Ammon's horn (tissue), 1 donor: ENCODE measurements around the gene IL34.
"Not testable (repeated sequence)": the region's sequence is repeated elsewhere in the genome, so short reads cannot be mapped to it uniquely, and the experiment has no call there.

Source experiments
- DNase-seq: peaks from one replicate; pipeline ENCODE4 v3.0.0-alpha.2; 2016; ENCODE audit warnings: low spot score

The IL34 gene

DNA sequence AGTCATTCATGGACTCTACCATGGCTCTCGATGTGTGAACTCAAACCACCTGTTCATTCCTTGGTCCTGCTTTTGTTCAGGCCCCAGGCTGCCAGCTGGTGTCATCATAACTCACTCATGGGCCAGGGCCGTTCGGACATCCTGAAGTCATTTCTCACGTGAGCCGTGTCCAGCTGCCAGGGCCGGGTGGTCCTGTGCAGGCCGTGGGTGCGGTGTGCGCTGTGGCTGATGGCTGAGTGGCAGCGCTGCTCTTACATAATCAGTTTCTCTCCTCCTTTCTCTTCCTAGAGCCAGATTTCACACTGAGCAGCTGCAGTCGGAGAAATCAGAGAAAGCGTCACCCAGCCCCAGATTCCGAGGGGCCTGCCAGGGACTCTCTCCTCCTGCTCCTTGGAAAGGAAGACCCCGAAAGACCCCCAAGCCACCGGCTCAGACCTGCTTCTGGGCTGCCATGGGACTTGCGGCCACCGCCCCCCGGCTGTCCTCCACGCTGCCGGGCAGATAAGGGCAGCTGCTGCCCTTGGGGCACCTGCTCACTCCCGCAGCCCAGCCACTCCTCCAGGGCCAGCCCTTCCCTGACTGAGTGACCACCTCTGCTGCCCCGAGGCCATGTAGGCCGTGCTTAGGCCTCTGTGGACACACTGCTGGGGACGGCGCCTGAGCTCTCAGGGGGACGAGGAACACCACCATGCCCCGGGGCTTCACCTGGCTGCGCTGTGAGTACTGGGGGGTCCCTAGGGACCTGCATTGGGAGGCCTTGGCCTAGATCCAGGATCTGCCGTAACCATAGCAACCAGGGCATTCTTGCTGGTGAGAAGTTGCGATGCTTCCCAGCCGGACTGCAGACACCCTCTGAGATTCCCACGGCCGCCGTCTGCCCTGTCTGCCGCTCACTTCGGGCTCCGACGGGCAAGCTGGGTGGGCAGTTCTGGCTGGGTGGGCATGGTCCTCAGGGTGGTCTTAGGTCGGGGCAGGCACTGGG, at the start of gene IL34:
TSS of gene IL34 (plus strand) at position 300 of the 982 bp plus-strand sequence. CDS start at position 689, 389 bp downstream.
- no peak for DNase-seq

- DNase-seq, result no peak
Measured at GRCh38 chr16:70597135-70597835, 49.1 kb upstream of the IL34 start.

- no peak for DNase-seq
Measured at GRCh38 chr16:70598937-70599503, 47.3 kb upstream of the IL34 start.

GRCh38 chr16:70600730-70601129, 45.6 kb upstream of the IL34 start:
- DNase-seq, result no peak

GRCh38 chr16:70601576-70602575, 44.5 kb upstream of the IL34 start:
- DNase-seq, result no peak

DNA sequence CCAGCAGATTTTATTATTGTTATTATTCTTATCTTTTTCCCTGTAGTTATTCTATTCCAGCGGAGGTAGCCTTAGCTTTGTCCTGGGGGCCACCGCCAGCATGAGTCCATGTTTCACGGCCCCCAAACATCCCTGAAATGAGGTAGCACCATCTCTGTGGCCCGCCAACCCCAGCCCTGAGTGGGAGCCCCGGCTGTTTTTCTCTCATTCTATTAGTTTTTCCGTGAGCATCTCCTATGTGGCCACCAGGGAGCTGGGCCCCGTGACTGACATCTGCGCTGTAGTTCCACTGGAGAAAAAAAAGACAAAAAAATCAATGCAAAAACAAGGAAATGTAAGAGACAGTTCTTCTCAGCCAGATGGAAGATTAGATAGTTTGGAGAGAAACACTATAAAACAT, 43.5 kb upstream of the IL34 start:
- DNase-seq, result no peak

DNA sequence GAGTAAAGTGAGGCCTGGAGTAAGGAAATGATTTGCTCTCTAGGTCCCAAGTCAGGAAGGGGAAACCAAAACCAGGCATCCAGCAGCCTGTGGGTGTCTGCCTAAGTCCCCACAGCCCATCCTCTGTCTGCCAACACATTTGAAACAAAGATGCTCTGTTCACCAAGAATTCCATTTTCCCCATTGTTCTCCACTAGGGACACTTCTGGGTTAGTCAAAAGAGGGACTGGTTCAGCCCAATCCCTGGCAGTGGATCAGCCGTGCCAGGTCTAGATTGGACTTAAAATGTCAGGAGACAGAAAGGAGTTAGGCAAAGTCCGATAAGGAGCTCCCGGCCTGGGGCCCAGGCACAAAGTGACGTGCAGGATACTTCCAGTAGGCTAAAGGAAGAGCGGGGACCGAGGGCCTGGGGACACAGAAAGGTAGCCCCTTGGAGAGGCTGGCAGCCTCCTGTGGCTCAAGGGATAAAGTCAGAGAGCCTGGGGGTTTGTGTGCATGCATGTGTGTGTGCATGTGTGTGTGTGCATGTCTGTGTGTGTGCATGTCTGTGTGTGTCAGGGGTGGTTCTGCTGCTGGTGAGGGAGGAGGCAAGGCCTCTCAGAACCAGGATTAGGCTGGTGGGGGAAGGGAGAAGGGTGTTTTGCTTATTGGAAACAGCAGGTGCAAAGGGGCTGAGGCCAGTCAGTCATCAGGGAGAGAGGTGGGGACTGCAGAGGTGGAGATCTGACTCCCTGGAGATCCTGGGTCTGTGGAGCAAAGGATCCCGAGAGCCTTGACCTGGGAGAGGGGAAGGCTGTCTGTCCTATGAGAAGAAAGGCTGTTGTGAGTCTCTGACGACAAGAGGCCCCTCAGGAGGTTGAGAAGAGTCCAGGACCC, 41.7 kb upstream of the IL34 start:
- DNase-seq, result peak; percentile 53

GRCh38 chr16:70605283-70605657, 41.1 kb upstream of the IL34 start:
- no peak for DNase-seq

DNA sequence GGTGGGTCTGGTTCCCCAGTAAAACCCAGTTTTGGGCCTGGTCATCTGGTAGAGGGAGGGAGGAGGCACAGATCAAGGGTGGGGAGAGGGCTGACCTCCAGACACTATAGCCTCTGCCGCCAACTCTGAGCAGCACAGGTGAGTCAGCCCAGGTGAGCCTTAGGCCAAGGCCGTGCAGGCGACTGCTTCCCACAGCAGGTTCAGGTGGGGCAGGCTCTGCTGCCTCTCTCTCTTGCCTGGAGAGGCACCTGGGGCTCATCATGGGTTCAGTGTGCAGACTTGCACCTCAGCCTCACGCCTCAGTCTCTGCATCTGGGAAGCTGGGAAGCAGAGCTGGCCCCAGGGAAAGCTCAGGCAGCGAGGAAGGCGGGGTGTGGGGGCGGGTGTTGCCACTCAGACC, 37.8 kb upstream of the IL34 start:
- no peak for DNase-seq

GRCh38 chr16:70610273-70611223, 35.8 kb upstream of the IL34 start:
- DNase-seq, result no peak

DNA sequence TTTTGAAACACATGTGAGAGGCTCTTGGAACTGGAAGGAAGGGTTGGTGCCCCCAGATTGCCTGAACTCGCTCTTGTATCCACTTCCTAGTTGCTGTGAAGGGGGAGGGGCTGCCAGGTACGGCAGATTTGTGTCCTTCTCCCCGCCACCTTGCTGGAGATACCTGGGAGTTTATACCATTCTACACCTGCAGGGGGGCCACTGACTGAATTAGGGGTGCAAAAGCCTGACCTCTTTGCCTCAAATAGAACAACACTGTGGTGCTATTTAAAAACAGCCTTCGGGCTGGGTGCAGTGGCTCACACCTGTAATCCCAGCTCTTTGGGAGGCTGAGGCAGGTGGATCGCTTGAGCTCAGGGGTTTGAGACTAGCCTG, 35.1 kb upstream of the IL34 start:
- no peak for DNase-seq

- DNase-seq, result no peak
Measured at GRCh38 chr16:70611785-70612303, 34.5 kb upstream of the IL34 start.

DNA sequence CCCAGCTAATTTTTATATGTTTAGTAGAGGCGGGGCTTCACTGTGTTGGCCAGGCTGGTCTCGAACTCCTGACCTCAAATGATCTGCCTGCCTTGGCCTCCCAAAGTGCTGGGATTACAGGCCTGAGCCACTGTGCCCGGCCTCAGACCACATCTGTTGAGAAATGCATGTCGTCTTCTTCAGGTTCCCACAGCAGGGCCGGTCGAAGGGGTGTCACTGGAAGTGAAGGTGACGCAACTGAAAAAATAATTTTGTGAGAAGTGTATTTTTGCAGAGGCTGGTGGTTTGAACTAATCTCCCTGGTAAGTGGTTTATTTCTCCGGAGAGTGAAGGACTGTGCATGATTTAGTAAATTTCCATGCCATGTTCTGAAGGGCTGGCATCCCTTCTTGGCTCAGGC, 33.4 kb upstream of the IL34 start:
- DNase-seq, result no peak

GRCh38 chr16:70614208-70614951, 32.0 kb upstream of the IL34 start:
- no peak for DNase-seq

DNA sequence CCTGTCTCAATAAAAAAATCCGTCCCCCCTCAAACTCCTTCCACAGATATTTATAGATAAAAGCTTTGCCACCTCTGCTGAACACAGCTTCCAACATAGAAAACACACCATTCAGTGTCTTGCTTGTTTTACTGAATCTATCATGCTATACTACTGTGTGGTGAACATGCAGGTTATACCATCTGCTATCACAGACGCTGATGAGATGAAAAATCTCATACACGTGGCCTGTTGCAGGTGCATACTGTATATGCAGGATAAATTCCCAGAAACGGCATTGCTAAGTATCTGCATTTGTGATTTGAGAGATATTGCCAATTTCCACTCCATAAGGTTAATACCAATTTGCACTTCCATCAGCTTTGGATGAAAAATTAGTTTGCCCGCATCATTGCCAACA, 30.4 kb upstream of the IL34 start:
- DNase-seq, result no peak

- DNase-seq, result not testable (repeated sequence)
Measured at GRCh38 chr16:70621864-70622263, 24.5 kb upstream of the IL34 start.

DNA sequence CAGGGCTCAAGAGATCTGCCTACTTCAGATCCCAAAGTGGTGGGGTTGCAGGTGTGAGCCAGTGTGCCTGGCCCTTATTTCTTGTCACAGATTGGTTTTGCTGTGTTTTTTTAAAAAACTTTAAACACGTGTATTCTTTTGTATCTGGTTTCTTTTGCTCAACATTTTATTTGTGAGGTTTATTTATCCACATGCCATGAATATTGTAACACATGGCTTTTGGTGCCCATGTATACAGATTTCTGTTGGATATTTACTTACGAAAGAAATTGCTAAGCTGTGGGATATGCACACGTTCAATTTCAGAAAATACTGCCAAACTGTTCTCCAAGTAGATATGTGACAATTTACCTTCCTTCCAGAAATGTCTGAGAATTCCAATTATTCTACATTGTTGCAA, 18.7 kb upstream of the IL34 start:
- no peak for DNase-seq

DNA sequence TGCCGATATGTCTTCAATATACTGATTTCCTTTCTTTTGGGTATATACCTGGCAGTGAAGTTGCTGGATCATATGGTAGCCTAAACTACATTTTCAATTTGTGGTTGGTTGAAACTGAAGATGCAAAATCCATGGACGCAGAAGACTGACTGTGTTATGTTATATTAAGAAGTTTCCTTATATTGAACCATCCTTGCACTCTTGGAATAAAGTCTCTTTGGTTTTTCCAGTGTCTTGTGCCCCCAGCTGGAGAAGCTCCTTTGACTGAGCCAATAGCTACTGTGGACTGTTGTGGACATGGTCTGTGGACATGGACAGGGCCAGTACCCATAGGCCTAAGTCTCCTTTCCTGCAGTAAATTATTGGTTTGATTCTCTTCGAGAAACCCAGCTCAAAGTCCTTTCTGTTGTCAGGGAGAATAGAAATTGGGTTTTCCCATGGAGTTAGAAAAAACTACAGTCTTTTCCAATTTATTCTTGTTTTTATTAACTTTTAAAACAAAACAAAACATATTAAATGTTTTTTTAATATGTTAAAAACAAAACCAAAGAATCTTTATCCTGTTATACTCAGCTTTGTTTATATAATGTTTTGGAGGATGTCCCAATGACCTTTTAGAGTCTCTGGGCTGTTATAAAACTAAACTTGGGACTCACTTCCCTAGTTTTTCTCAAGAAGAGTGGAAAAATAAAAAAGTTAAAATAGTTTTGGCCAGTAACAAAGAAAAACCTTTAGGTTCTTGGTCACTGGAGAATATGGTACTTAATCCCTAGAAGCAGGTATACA, 15.2 kb upstream of the IL34 start:
- DNase-seq, result no peak
